Measurements from ENCODE around the gene OSBPL1A. TPM values are rescaled to one million over a fixed set of nuclear protein-coding genes. Genes with fewer than 3 reads are reported as not detected.

OSBPL1A gene
- total RNA-seq, 1 experiment from 2014 or later: 34.8 TPM

DNA sequence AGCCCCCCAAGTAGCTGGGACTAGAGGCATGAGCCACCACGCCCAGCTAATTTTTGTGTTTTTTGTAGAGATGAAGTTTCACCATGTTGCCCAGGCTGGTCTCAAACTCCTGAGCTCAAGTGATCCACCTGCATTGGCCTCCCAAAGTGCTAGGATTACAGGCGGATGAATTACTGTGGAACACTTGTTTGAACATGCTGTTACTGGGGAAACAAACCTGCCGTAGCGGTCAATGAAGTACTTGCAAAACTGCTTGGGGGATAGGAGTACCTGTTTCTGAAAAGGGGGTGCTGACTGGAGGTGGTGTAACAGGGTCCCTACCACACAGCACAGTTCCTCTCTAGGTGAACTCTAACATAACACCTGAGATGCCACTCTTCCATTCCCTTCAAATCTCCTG, 22.9 kb upstream of the OSBPL1A start:
- Mint-ChIP-seq H3K27me3 (ENCODE audit: unreplicated experiment) (peaks cover 36% of the 10 kb centered on the region), H3K36me3 (ENCODE audit: insufficient read depth, unreplicated experiment) (no peaks in the 10 kb centered on the region), H3K9me3 (ENCODE audit: low read depth, unreplicated experiment) (no peaks in the 10 kb centered on the region), H3K4me1 (ENCODE audit: low read depth, unreplicated experiment) (no peaks in the 10 kb centered on the region), H3K27ac (ENCODE audit: unreplicated experiment) (no peak overlapping the region), H3K4me3 (ENCODE audit: low read depth, unreplicated experiment) (no peak overlapping the region)
- TF ChIP-seq CTCF (IDR thresholded peaks at IDR 0.05; ENCODE audit: unreplicated experiment): no peak
- CTCF ChIA-PET: no interaction called here
- DNase-seq: no peak
- intact Hi-C loops (cut with micrococcal nuclease; ENCODE audit: unreplicated experiment): no loop called here
- no TSS peak for BruUV-seq (replicated peaks)

GRCh38 chr18:24417480-24417879, 19.9 kb upstream of the OSBPL1A start:
- peaks cover 39% of the 10 kb centered on the region for H3K27me3 Mint-ChIP-seq (ENCODE audit: unreplicated experiment)

DNA sequence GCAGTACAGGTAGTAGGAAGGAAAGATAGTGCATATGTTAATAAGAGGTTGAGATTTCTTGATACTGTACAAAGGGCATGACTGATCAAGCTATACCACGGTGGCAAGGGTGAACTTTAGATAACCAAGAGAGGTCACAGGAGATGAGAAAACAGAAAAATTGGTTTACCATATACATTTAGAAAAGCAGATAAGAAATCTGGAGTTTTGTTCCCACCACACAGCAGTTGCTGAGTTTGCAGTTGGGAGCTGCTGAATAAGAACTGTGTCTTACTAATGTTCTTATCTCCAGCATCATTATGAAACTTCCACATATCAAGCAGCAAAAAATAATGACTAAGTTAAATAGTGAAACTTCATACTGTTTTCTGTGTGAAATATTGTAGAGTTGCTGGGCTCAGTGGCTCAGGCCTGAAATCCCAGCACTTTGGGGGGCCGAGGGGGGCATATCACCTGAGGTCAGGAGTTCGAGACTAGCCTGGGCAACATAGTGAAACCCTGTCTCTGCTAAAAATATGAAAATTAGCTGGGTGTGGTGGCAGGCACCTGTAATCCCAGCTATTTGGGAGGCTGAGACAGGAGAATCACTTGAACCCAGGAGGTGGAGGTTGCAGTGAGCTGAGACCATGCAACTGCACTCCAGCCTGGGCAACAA, 16.9 kb upstream of the OSBPL1A start:
- intact Hi-C loops (cut with micrococcal nuclease; ENCODE audit: unreplicated experiment): no loop called here
- Mint-ChIP-seq H3K27me3 (ENCODE audit: unreplicated experiment) (peaks cover 48% of the 10 kb centered on the region), H3K27ac (ENCODE audit: unreplicated experiment) (no peak overlapping the region)

More at GRCh38 chr18:24417480-24417879, 19.9 kb upstream of the OSBPL1A start:
- H3K36me3 Mint-ChIP-seq (ENCODE audit: insufficient read depth, unreplicated experiment): no peaks in the 10 kb centered on the region
- no TSS peak for BruUV-seq (replicated peaks)
- intact Hi-C loops (cut with micrococcal nuclease; ENCODE audit: unreplicated experiment): no loop called here
- no peak for TF ChIP-seq CTCF (IDR thresholded peaks at IDR 0.05; ENCODE audit: unreplicated experiment)
- H3K4me3 Mint-ChIP-seq (ENCODE audit: low read depth, unreplicated experiment): no peak overlapping the region
- CTCF ChIA-PET: no interaction called here
- no peaks in the 10 kb centered on the region for H3K9me3 Mint-ChIP-seq (ENCODE audit: low read depth, unreplicated experiment)
- H3K27ac Mint-ChIP-seq (ENCODE audit: unreplicated experiment): no peak overlapping the region
- no peak for DNase-seq
- no peaks in the 10 kb centered on the region for H3K4me1 Mint-ChIP-seq (ENCODE audit: low read depth, unreplicated experiment)

DNA sequence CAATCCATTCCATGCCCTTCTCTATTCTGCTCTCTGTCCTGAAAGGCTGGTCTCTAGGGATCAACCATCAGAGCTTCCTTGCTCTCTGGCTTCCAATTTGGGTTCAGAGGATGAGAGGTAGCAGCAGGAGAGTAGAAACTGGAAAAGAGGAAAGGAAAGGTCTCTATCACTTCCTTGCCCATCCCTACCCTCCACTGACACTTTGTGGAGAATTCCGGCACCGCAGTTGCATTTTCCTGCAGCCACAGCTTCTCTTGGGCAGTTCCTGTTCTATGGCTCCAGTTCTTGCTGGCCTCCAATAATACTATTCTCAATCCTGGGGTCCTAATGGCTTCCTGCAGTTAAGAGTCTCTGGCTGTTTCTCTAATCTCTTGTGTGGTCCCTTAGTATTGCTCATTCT, 15.5 kb upstream of the OSBPL1A start:
- no peak for DNase-seq
- no peak overlapping the region for H3K4me3 Mint-ChIP-seq (ENCODE audit: low read depth, unreplicated experiment)
- CTCF ChIA-PET: interaction anchor here (1.4 kb wide), 1 partner anchor 76 kb away, joined by 4 read pairs; no protein-coding TSS in a partner anchor
- H3K9me3 Mint-ChIP-seq (ENCODE audit: low read depth, unreplicated experiment): no peaks in the 10 kb centered on the region
- TF ChIP-seq CTCF (IDR thresholded peaks at IDR 0.05; ENCODE audit: unreplicated experiment): no peak
- H3K27ac Mint-ChIP-seq (ENCODE audit: unreplicated experiment): no peak overlapping the region
- intact Hi-C loops (cut with micrococcal nuclease; ENCODE audit: unreplicated experiment): no loop called here
- BruUV-seq (replicated peaks): no TSS peak
- H3K27me3 Mint-ChIP-seq (ENCODE audit: unreplicated experiment): peaks cover 50% of the 10 kb centered on the region
- H3K36me3 Mint-ChIP-seq (ENCODE audit: insufficient read depth, unreplicated experiment): no peaks in the 10 kb centered on the region
- no peaks in the 10 kb centered on the region for H3K4me1 Mint-ChIP-seq (ENCODE audit: low read depth, unreplicated experiment)

More for the DNA sequence above, 16.9 kb upstream of the OSBPL1A start:
- DNase-seq: no peak
- TF ChIP-seq CTCF (IDR thresholded peaks at IDR 0.05; ENCODE audit: unreplicated experiment): no peak
- CTCF ChIA-PET: interaction anchor here (0.7 to 1.4 kb wide), 2 partner anchors 29 to 74 kb away, joined by 3 to 4 read pairs; no protein-coding TSS in a partner anchor
- H3K4me1 Mint-ChIP-seq (ENCODE audit: low read depth, unreplicated experiment): no peaks in the 10 kb centered on the region
- H3K36me3 Mint-ChIP-seq (ENCODE audit: insufficient read depth, unreplicated experiment): no peaks in the 10 kb centered on the region
- no peaks in the 10 kb centered on the region for H3K9me3 Mint-ChIP-seq (ENCODE audit: low read depth, unreplicated experiment)
- no TSS peak for BruUV-seq (replicated peaks)
- no peak overlapping the region for H3K4me3 Mint-ChIP-seq (ENCODE audit: low read depth, unreplicated experiment)

Measured in Calu3 (cell line).